H1 (cell line): Measurements from ENCODE around the gene GLS2. TPM values are rescaled to one million over a fixed set of nuclear protein-coding genes. Genes with fewer than 3 reads are reported as not detected.
A peak's percentile ranks its signal among the peaks of the same experiment; 100 is the strongest.

Experiments used
- BACH1 ChIP-seq: IDR thresholded peaks from 2 replicates; pipeline ENCODE4 v1.6.1; 2012; ENCODE audit warnings: low read length, improper control_type of control experiment
- CHD1 ChIP-seq: IDR thresholded peaks from 2 replicates; pipeline ENCODE4 v1.6.1; 2012; ENCODE audit warnings: low read depth, low read length, improper control_type of control experiment
- CHD2 ChIP-seq: IDR thresholded peaks from 2 replicates; pipeline ENCODE4 v1.6.1; 2012; ENCODE audit warnings: low read length, improper control_type of control experiment
- CREB1 ChIP-seq: IDR thresholded peaks from 2 replicates; pipeline ENCODE4 v1.6.1; 2012; ENCODE audit warnings: inconsistent platforms
- EP300 ChIP-seq, 2 experiments: IDR thresholded peaks; 1 replicate in 1 of 2; 2 replicates in 1 of 2; pipeline ENCODE4 v1.6.1; 2011 to 2012; ENCODE audit warnings: low read depth in 2 of 2, low read length in 2 of 2, mild to moderate bottlenecking in 2 of 2, borderline replicate concordance in 1 of 2, inconsistent platforms in 1 of 2, moderate library complexity in 1 of 2
- EZH2 ChIP-seq: fragments of 200-600 bp; sonication (generic); IDR thresholded peaks from 2 replicates; pipeline ENCODE4 v1.7.1; 2012; ENCODE audit warnings: low read depth, mild to moderate bottlenecking, moderate library complexity, low read length, inconsistent platforms; ENCODE audit not compliant: severe bottlenecking
- HDAC2 ChIP-seq, 2 experiments: fragments of 300-600 bp in 1 of 2; sonication (generic) in 1 of 2; IDR thresholded peaks; 2 replicates each; pipeline ENCODE4 v1.6.1; 2011 to 2012; ENCODE audit warnings: low read depth in 2 of 2, low read length in 2 of 2, mild to moderate bottlenecking in 2 of 2, moderate library complexity in 2 of 2, borderline replicate concordance in 1 of 2, inconsistent platforms in 1 of 2
- HDAC6 ChIP-seq: IDR thresholded peaks from one replicate; pipeline ENCODE4 v1.7.1; 2012; ENCODE audit warnings: low read depth, mild to moderate bottlenecking, inconsistent platforms, low read length, moderate library complexity
- MAX ChIP-seq: IDR thresholded peaks from 2 replicates; pipeline ENCODE4 v1.6.1; 2012; ENCODE audit warnings: inconsistent platforms
- NRF1 ChIP-seq: IDR thresholded peaks from 2 replicates; pipeline ENCODE4 v1.6.1; 2011; ENCODE audit warnings: mild to moderate bottlenecking, low read depth, low read length, improper control_type of control experiment
- POLR2AphosphoS5 ChIP-seq: IDR thresholded peaks from 2 replicates; pipeline ENCODE4 v1.6.1; 2011; ENCODE audit warnings: low read depth, low read length
- RBBP5 ChIP-seq: IDR thresholded peaks from 2 replicates; pipeline ENCODE4 v1.7.1; 2012; ENCODE audit warnings: low read depth, mild to moderate bottlenecking, inconsistent platforms, low read length, moderate library complexity, borderline replicate concordance
- RFX5 ChIP-seq: IDR thresholded peaks from 2 replicates; pipeline ENCODE4 v1.6.1; 2011; ENCODE audit warnings: low read depth, low read length, improper control_type of control experiment, borderline replicate concordance
- SAP30 ChIP-seq: fragments of 300-600 bp; sonication (generic); IDR thresholded peaks from 2 replicates; pipeline ENCODE4 v1.7.1; 2012; ENCODE audit warnings: low read length, moderate library complexity, mild to moderate bottlenecking, inconsistent platforms; ENCODE audit not compliant: insufficient read depth, insufficient replicate concordance
- SP4 ChIP-seq: IDR thresholded peaks from 2 replicates; pipeline ENCODE4 v1.6.1; 2012; ENCODE audit warnings: low read length, inconsistent platforms
- SRF ChIP-seq: IDR thresholded peaks from 2 replicates; pipeline ENCODE4 v1.6.1; 2011; ENCODE audit warnings: mild to moderate bottlenecking, low read depth, low read length, moderate library complexity
- SUZ12 ChIP-seq: fragments of 200-600 bp; sonication (generic); IDR thresholded peaks from 2 replicates; pipeline ENCODE4 v1.6.1; 2012; ENCODE audit warnings: mild to moderate bottlenecking, inconsistent platforms, low read length, moderate library complexity, mixed read lengths
- TAF1 ChIP-seq: IDR thresholded peaks from 2 replicates; pipeline ENCODE4 v1.6.1; 2011; ENCODE audit warnings: mild to moderate bottlenecking, low read depth, low read length
- TAF7 ChIP-seq: optimal IDR thresholded peaks from 2 replicates; pipeline ENCODE3; 2011; ENCODE audit warnings: low read depth, mild to moderate bottlenecking, inconsistent platforms, low read length, moderate library complexity, borderline replicate concordance
- TBP ChIP-seq: IDR thresholded peaks from 2 replicates; pipeline ENCODE4 v1.6.1; 2011; ENCODE audit warnings: low read depth, low read length, improper control_type of control experiment
- TCF12 ChIP-seq: IDR thresholded peaks from 2 replicates; pipeline ENCODE4 v1.6.1; 2011; ENCODE audit warnings: low read depth, mild to moderate bottlenecking, low read length
- TEAD4 ChIP-seq: IDR thresholded peaks from 2 replicates; pipeline ENCODE4 v1.6.1; 2012; ENCODE audit warnings: low read depth, low read length, inconsistent platforms, mixed read lengths
- USF2 ChIP-seq: IDR thresholded peaks from 2 replicates; pipeline ENCODE4 v1.6.1; 2011; ENCODE audit warnings: low read length, improper control_type of control experiment
- polyA plus RNA-seq, 7 experiments: library from polyadenylated mRNA; depleted of rRNA in 3 of 7; stranded (reverse) in 5 of 7; unstranded in 2 of 7; fragments of >200 nt in 5 of 7; fragments of 200-250 nt in 2 of 7; gene quantifications; 1 replicate in 5 of 7; 2 replicates in 1 of 7; 4 replicates in 1 of 7; pipeline versions ENCODE4 v1.2.1 to v1.2.3, GENCODE V29; 2011 to 2013; ENCODE audit warnings: missing spikeins in 2 of 7, mixed read lengths in 2 of 7
- total RNA-seq: library from RNA; stranded (reverse); fragmentation: NEBNext Ultra II Directional; extraction: Animal tissue kit (Norgen Biotek cat#: 25700); gene quantifications from 2 replicates; pipeline ENCODE4 v1.2.1, GENCODE V29; 2021

Gene GLS2
- total and polyA plus RNA-seq, 2 of the 8 experiments (the other 6 are each of a cell fraction or from before 2014, with no cell fraction given), result 14.5 to 20.1 TPM

GRCh38 chr12:56448860-56449621 lies 38.9 kb downstream of the GLS2 start, which contains the start of gene TIMELESS (continued):
- TF ChIP-seq USF2 (peak; percentile 85), SUZ12 (no peak), SRF (no peak), EP300 (IDR thresholded peaks at IDR 0.05; ENCODE audit: borderline replicate concordance in 1 of 2, low read depth in 2 of 2, low read length in 2 of 2) (0 out of 3 replicates have a peak, but pooled peaks of 1 of the 2 experiments have one; percentile 7), TEAD4 (peak; percentile 49), CHD1 (no peak), CHD2 (no peak), CREB1 (peak; percentile 34; the same call in 1 of the 2 replicates), TCF12 (no peak), RFX5 (no peak), EZH2 (no peak), POLR2AphosphoS5 (peak; percentile 84), MAX (peak; percentile 86), SP4 (peak; percentile 75; the same call in 1 of the 2 replicates), RBBP5 (peak; percentile 84; the same call in 1 of the 2 replicates), TAF7 (peak; percentile 88), BACH1 (peak; percentile 50; the same call in 1 of the 2 replicates), SAP30 (no peak), TAF1 (peak; percentile 89), NRF1 (peak; percentile 42), HDAC2 (IDR thresholded peaks at IDR 0.05; ENCODE audit: borderline replicate concordance in 1 of 2, low read depth in 2 of 2, low read length in 2 of 2) (peak in 1 of 2 experiments; percentile 70; a peak in 1 of 4 replicates), HDAC6 (no peak), TBP (peak; percentile 77)
